Measurements from ENCODE around the gene HHATL. TPM values are rescaled to one million over a fixed set of nuclear protein-coding genes. Genes with fewer than 3 reads are reported as not detected.
A peak's percentile ranks its signal among the peaks of the same experiment; 100 is the strongest.

The HHATL gene
- total RNA-seq, 2 donors from 2014 or later, result 1.9 to 5.5 TPM

GRCh38 chr3:42655331-42655888 is 47.2 kb downstream of the HHATL start:
- Histone ChIP-seq H3K9me3 (no peaks in the 10 kb centered on the region), H3K4me1 (replicated peaks) (no peaks in the 10 kb centered on the region), H3K27ac (peak overlapping the region; percentile 85 to 90), H3K4me3 (peak overlapping the region; percentile 64 to 68), H3K36me3 (no peaks in the 10 kb centered on the region), H3K27me3 (replicated peaks; ENCODE audit: insufficient read depth) (no peaks in the 10 kb centered on the region)
- TF ChIP-seq CTCF (IDR thresholded peaks at IDR 0.05) (no peak), POLR2A (IDR thresholded peaks at IDR 0.05) (no peak), POLR2AphosphoS5 (IDR thresholded peaks at IDR 0.05) (no peak)
- WGBS, result 50% methylated on average over 4 of the region's 4 CpGs
- intact Hi-C loops (cut with DNase I), result loop anchor here (2.0 kb wide), 1 partner anchor 91 kb away; no protein-coding TSS in a partner anchor
- no peak for DNase-seq (ENCODE audit: low spot score)

GRCh38 chr3:42654331-42655201 is 48.0 kb downstream of the HHATL start:
- 3% methylated on average over 55 of the region's 94 CpGs for WGBS
- intact Hi-C loops (cut with DNase I), result loop anchor here (2.0 kb wide), 1 partner anchor 92 kb away; no protein-coding TSS in a partner anchor
- DNase-seq (ENCODE audit: low spot score), result no peak
- Histone ChIP-seq H3K4me3 (peak overlapping the region; percentile 64 to 68), H3K4me1 (replicated peaks) (no peaks in the 10 kb centered on the region), H3K36me3 (no peaks in the 10 kb centered on the region), H3K27ac (peak overlapping the region; percentile 85 to 90), H3K9me3 (no peaks in the 10 kb centered on the region), H3K27me3 (replicated peaks; ENCODE audit: insufficient read depth) (no peaks in the 10 kb centered on the region)
- peak; percentile 15 for TF ChIP-seq POLR2A (IDR thresholded peaks at IDR 0.05)
- no peak for TF ChIP-seq POLR2AphosphoS5 (IDR thresholded peaks at IDR 0.05)
- peak in 1 of 4 experiments; percentile 5 for TF ChIP-seq CTCF (IDR thresholded peaks at IDR 0.05)

- Histone ChIP-seq H3K4me1 (replicated peaks) (no peaks in the 10 kb centered on the region), H3K9me3 (no peaks in the 10 kb centered on the region), H3K36me3 (no peaks in the 10 kb centered on the region), H3K27ac (peak within 1 kb of the TSS; percentile 85 to 90), H3K27me3 (replicated peaks; ENCODE audit: insufficient read depth) (no peaks in the 10 kb centered on the region), H3K4me3 (peak within 1 kb of the TSS; percentile 64 to 68)
- under 1% methylated on average over 27 of the region's 31 CpGs for WGBS
- TF ChIP-seq CTCF (IDR thresholded peaks at IDR 0.05), result no peak
- TF ChIP-seq POLR2AphosphoS5 (IDR thresholded peaks at IDR 0.05), result no peak
- no peak for TF ChIP-seq POLR2A (IDR thresholded peaks at IDR 0.05)
- intact Hi-C loops (cut with DNase I), result loop anchor here (2.0 kb wide), 2 partner anchors 53 to 93 kb away; partner anchors contain the start of gene NKTR
- DNase-seq (ENCODE audit: low spot score), result no peak
These were observed 48.9 kb downstream of the HHATL start, which contains the start of gene ZBTB47 for GRCh38 chr3:42653560-42654330. Gene ZBTB47 (plus strand): TSS chr3:42653697. CDS start chr3:42658356, 4,659 bp downstream.

- H3K27me3 ChIP-seq (replicated peaks; ENCODE audit: insufficient read depth), result no peaks in the 10 kb centered on the region
- no peak for TF ChIP-seq CTCF (IDR thresholded peaks at IDR 0.05)
- TF ChIP-seq POLR2A (IDR thresholded peaks at IDR 0.05), result no peak
- TF ChIP-seq POLR2AphosphoS5 (IDR thresholded peaks at IDR 0.05), result no peak
- intact Hi-C loops (cut with DNase I), result loop anchor here (2.0 kb wide), 1 partner anchor 52 kb away; the partner anchor contains the start of gene NKTR
- H3K9me3 ChIP-seq, result no peaks in the 10 kb centered on the region
- WGBS, result 34% methylated on average over 3 of the region's 3 CpGs
- H3K4me3 ChIP-seq, result peak overlapping the region; percentile 64 to 68
- no peaks in the 10 kb centered on the region for H3K4me1 ChIP-seq (replicated peaks)
- H3K36me3 ChIP-seq, result no peaks in the 10 kb centered on the region
- peak overlapping the region; percentile 85 to 90 for H3K27ac ChIP-seq
- no peak for DNase-seq (ENCODE audit: low spot score)
These were observed 49.4 kb downstream of the HHATL start for GRCh38 chr3:42653303-42653559.
